HG02973 (cell line): Measurements from ENCODE around the gene TACC3.

Experiments used
- ATAC-seq: cut with Tn5 transposase; IDR thresholded peaks from one replicate; pipeline ENCODE4 v1.9.1; 2021; ENCODE audit warnings: moderate library complexity; ENCODE audit not compliant: unreplicated experiment

Gene TACC3

DNA sequence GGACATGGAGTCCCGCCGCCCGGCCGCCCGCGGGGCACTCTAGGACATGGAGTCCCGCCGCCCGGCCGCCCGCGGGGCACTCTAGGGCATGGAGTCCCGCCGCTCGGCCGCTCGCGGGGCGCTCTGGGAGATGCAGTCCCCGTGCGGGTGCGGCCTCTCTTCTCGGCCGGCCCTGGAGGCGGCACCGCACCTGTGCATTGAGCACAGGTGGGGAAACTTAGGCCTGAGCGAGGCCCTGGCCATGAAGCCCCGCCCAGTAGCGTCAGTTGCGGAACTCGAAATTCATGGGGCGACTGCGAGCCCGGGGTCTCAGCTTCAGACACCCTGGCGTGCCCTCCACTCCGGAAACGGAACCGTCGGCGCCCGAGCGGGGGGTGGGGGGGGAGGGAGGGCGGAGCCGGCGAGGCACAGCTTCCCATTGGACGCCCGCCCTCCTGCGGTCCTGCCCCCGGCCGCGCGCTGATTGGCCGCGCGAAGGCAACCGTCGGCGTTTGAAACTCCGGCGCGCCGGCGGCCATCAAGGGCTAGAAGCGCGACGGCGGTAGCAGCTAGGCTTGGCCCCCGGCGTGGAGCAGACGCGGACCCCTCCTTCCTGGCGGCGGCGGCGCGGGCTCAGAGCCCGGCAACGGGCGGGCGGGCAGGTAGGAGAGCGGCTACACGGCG lies at the start of gene TACC3, which contains the start of gene TMEM129:
TACC3 (plus strand) TSS at position 519 of the 663 bp plus-strand sequence. CDS start 1,901 bp downstream, outside the sequence.
TMEM129 (minus strand) TSS at position 321 of the 663 bp plus-strand sequence. CDS start 486 bp downstream, outside the sequence.
- ATAC-seq, result peak; percentile 69

DNA sequence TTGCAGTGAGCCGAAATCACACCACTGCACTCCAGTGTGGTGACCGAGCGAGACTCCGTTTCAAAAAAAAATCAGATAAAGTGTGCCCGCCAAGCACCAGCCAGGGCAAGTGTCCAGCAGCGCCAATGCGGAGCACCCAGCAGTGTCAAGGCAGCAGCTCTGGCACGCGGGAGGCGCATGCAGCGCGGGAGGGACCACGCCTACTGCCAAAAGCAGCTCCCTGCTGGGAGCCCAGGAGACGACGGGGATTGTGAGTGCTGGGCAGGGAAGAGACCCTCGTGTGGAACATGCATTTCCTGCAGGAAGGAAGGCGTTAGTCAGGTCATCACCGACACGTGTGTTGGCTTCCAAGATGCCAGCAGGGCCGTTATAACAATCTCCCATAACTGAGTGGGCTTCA lies 47.6 kb upstream of the TACC3 start:
- ATAC-seq, result no peak

DNA sequence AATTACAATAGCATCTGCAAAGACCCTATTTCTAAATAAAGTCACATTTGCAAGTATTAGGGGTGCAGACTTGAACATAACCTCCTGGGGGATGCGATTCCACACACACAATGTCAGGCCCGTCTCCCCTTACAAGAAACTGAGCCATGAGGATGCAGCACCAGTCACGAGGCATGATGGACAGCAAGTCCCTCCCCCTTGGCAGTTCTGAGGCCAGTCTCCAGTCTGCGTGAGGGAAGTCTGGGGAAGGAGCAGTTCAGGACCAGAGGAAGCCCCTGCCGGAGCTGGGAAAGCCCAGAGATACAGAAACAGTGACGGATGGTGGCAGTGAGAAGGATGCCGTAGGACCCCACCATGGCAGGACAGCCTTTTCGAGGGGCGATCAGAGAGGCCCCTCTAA lies 46.6 kb upstream of the TACC3 start:
- no peak for ATAC-seq

DNA sequence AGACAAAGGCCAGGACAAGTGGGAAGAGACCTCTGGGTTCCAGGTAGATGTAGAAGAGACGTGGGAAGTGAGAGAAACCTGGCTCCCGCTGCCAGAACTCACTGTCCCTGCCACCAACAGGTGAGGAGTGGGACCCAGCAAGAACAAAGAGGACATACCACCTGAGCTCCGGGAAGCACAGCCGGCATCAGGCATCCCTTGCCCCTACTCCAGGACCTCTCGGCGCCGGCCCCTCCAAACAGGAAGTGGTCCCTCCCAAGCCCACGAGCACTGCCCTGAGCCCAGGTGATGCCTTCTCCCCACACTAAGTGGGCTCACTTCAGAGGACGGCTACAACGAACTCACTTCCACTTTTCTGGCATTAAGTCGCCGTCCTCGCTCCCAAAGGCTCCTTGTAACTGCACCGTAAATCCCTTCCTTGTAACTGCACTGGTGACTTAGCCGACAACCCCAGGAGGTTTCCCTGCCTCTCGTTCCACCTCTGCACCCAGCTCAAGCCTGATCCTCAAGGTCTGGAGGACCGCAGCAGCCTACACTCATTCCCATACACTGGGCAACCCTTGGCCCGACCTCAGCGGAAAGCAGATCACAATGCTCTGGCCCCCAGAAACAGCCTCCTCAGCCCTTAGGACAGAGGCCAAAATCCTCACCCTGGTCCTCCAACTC lies 46.1 kb upstream of the TACC3 start:
- ATAC-seq, result no peak

DNA sequence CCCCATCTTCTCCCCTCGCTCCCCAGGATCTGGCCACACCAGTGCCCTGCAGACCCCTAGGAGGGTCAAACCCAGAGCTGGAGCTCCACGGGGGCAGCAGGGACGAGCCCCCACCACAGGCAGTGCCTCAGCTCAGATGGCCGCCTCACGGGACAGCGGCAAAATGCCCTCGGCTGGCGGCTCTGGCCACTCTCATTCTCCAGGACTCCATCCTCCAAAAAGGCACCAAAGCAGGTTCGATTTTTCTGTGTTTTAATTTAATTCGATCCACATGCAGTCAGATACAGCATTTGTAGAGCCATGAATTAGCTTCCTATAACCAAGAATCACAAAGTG lies 45.6 kb upstream of the TACC3 start:
- no peak for ATAC-seq

DNA sequence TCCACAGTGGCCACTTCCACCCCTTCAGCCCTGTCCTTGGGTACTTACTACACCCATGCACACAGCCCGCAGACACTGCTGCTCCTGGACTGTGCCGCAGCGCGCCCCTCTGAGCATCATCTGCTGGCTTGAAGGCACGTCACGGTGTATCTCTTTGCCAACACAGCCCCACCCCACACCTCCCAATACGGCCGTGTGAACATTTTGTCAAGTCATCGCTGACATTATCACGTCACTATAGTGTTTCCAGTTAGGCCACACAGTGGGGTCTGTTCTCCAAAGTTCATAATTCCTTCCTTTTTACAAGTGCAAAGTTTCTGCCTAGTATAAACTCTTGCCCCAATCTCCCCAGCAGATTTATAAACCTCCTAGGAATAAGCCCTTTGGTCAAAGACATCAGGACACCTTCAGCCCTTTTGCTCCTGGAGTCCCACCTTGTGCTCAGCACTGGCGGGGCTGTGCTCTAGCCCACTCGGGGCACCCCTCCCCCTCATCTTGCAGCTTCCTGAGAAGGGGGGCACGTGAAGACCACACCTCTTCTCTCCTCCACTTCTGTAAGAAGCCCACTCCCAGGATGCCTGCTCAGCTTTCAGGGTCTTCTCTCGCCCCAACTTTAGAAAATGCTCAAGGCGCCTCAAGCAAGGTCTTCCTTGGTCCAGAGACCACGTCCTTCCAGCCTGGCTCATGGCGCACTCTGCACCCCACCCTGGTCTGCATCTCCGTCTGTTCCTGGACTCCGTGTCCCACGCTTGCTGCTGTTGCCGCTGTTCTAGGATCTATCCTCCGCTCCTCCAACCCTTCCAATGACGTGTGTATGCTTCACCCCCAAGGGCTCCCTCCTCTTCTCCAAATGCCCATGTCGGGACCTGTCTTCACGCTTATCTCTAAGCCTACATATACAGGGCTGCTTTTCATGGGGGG lies 44.5 kb upstream of the TACC3 start:
- no peak for ATAC-seq

DNA sequence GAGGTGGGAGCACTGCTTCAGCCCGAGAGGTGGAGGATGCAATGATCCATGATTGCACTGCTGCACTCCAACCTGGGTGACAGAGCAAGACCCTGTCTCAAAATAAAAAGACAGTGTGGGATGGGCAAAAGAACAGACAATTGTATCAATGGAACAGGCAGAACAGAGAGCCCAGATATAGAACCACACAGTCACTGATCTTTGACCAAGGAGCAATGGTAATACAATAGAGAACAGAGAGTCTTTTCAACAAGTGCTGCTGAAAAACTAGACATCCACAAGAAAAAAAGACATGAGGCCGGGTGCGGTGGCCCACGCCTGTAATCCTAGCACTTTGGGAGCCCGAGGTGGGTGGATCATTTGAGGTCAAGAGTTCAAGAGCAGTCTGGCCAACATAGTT lies 43.1 kb upstream of the TACC3 start:
- no peak for ATAC-seq

DNA sequence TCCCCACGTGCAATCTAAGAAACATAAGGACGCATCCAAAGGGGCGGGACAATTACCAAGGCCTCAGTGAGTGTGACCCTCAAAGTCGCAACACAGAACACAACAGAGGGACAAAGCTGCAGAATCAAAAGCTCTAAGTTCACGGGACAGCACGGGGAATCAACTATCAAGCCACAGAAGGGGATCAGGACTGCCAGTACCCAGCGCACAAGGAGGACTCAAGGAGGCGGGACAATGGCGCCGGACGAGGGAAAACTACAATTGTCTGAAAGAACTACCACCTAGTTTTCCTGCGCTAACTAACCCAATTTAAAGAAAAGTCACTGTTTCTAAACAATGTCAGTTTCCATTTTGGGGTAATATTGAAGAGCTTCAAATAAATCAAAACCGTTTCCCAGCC lies 38.5 kb upstream of the TACC3 start:
- no peak for ATAC-seq

DNA sequence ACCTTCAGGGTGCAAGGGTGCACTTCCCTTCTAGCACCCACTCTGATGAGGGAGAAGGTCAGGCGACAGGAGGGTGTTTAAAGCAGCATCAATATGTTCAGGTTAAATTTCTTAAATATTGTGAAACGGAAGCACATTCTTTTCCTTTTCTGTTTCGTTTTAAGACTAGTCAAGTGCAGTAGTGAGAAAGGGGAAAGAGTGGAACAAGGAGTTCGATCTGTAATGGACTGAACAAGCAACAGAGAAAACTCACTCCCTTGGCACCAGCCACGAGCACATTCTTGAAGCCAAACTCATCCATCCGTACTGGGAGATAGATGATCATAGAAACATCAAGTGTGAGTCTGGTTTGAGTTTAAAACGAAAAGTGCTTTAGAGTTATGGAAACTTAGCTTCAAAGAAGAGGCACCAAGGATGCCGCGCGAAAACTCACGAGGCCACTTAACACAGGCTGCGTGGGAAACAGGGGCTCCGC lies 38.0 kb upstream of the TACC3 start:
- peak; percentile 4 for ATAC-seq

DNA sequence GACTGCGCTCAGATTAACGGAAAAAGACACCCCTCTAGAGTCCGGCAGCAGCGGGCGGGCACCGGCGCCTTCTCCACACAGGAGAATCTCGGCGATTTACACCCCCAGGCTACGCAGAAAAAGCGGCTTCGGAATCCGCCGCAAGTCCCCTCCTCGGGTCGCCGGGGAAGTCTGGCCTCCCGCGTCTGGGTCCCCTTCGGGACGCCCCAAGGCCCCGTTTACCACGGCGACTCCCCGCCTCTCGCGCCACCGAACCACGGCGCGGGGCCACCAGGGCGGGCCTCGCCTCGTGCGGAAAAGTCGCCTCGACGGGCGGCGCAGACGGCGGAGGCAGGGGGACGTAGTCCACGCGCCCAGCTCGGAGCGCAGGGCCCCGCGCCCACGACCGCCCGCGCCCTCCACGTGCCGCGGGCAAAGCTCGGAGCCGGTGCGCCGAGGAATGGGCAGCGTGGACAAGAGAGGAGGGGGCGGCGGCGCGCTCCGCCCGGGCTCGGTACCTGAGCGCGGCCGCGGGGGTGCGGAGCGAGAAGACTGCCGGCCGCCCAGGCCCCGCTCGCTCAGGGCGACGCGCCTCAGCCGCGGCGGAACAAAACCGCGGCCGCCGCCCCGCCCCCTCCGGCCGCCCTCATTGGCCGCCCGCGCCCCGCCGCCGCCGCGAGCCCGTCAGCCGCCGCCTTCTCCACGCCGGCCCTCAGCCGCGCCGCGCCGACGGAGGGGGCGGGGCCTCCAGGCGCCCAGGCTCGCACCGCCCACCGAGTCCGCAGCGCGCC lies 37.4 kb upstream of the TACC3 start, which contains the start of gene FAM53A:
FAM53A (minus strand) TSS at position 578 of the 770 bp plus-strand sequence. CDS start 15,572 bp downstream, outside the sequence.
- peak; percentile 84 for ATAC-seq

DNA sequence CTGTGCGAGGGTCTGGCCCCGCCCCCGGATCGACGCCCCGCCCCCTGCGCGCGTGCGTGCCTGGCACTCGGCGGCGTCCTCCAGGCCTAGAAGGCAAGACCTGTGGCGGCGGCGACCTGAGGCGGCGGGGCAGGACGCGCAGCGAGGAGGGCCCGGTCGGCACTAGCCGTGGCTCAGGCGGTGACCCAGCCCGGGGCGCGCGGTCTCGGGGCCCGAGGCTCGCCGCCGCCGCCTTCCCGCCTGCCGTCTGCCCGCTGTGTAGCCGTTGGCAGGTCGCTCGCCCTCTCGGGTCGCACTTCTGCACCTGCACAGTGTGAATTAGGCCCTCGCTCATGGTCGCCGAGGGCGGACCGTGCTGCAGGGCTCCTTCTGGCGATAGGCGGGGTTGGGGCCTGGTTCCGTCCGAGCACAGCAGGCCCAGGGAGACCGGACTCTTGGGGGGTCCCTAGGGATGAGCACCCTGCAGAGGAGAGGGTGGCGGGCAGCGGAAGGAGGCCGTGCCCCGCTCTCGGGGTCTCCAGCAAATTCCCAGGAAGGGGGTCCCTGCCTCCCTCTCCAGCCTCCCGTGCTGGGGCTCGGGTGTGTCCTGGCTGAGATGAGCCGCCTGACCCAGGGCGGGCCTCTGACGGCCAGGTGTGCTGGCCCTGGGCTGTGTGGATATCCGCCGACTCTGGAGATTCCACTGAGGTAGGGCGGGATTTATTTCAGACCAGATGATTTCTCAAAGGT lies 36.7 kb upstream of the TACC3 start:
- ATAC-seq, result peak; percentile 3

DNA sequence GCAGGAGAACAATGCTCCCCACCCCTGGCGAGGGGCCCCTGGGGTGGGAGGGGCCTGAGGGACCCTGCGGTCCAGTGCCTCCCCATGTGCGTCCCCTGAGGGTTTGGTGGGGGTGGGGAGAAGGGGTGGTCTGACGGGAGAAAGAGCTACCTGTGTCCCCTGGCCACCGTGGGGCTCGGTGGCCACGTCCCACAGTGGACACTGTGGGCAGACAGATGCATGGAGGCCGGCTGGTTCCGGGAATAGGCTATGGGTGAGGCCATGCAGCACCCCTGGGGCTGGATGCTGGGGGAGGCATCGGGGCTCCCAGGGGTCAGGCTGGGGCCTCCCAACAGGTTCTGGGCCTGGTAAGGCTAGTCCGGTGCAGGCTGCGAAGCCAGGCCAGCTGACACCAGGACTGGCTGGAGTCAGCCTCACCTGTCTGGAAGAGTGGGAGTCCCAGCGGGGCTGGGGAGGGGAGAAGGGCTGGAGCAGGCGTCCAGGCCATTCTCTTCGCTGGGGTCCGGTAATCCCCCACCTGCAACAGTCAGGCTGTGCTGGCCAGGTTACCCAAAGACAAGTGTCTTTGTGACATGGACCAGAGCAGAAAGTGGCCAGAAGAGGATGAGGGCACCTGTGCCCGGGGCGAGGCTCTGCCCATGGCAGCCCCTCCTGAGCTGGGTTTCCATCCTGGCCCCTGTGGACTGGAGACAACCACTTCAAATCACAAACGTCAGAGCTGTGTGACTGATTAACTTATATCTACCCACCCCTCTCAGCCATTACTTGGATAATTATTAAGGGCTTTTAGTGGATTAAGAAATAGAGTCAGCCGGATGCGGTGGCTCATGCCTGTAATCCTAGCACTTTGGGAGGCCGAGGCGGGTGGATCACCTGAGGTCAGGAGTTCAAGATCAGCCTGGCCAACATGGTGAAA lies 35.8 kb upstream of the TACC3 start:
- no peak for ATAC-seq

DNA sequence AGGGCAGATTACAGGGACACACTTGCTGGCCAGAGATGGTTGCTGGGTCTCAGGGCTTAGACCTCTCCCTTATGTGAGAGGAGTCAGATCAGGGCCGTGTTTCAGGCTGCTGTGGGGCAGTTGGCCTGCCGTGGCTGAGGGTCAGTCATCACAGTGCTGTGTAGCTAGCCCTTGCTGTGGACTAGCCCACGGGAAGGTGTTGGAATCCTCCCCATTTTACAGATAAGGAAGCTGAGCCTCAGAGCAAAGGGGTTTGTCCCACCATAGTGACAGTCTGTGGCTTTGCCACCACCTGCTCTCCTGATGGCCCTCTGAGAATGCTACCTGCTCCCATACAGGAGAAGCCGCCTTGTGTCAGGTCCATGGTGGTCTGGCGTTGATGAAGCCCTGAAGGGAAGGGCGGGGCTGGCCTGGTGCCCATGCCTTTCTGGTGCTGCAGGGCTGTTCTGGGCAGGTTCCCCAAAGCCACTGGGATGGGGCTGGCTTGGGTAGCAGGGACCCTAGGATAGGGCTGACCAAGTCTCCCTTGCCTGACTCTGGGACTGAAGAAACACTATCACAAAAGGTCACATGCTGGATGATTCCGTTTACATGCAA lies 34.8 kb upstream of the TACC3 start:
- no peak for ATAC-seq

DNA sequence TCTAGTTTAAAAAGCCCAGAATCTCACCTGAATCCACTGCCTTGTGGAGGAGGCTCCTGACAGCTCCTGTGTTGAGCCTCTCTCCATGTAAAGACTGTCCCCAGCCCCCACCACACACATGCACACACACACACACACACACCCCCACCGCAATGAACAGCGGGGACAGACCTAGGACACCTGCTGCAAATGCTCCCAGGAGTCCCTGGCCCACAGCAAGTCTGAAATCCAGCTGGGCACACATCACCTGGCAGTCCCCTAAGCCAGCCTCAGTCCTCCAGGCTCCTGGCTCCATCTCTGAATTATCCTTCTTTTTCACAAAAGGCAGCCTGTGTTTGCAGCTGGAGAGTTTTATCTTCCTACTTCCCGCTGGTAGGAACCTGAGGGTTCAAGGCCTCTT lies 30.6 kb upstream of the TACC3 start:
- no peak for ATAC-seq

DNA sequence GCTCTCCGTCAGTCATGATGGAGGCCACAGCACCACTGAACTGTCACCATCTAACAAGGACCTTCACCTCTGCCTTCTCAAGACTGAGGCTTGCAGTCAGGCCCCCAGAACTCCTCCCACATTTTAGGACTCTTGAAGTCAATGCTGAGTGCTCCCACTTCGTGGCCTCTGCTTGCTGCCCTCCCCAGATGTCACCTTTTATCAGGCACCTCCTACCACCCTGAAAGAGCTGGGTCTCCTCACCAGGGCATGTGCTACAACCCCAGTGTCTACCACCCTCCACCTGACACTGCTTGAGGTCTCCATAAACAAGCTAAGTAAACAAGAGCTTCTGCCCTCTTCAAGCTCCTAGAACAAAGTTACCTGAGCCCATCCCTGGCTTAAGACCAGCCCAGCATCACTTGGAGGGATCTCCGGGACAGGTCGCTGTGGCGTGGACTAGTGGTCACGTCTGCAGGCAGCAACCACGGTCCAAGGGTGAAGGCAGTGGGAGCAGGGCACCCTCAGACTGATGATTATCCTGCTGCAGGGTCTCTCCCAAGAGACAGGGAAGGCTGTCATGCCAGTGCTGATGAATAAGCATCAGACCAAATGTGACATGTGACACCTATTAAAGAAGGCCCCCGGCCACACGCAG lies 29.5 kb upstream of the TACC3 start:
- ATAC-seq, result no peak

DNA sequence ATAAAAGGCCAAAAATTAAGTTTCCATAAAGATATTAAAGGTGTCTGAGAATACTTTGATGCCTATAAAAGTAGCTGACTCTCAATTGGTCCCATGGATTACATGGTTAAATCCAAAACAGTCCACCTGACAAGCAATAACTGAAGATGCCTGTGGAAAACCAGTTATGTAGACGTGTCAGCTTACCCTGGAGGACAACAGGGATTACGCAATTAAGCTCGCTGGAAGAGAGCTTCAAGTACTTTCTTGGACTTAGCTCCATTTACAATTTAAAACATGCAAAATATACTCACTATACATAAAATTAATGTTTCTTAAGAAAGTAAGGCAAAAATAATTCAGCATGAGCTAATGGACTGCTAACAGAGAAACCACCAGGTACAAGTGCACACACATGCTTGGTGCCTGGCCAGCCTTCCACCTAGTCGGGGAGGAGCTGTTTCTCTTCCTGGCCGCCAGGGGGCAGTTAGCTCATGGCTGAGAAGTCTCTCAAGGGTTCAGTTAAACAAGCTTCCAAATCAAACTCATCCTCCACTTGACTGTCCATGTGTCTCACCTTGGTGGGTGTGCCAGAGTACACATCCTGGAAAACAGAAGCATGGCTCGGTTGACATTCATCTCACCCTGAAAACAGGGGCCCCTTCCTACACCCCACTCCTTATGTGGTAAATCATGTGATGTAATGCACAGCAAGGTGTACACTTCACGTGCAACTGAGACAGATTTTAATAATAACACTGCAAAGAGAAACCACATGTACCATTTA lies 28.0 kb upstream of the TACC3 start:
- no peak for ATAC-seq

DNA sequence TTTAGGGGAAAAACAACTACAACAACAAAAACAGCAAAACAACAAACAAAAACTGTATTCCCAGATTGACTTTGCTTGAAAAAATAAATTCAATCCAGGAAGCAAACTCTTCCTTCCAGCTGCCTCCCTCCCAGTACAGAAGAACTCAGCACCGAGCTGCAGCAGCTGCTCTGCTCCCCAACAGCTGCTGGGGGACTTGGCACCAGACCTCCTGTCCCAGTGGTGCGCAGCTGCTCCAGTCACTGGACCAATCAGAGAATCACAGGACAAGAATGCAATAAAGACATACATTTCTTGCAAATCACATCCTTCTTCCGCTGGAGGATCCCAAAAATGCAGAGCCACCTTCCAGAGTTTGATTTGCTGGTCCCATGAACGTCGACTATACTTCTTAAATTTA lies 25.4 kb upstream of the TACC3 start:
- no peak for ATAC-seq
